Activated T-cell treated with anti-CD3 and anti-CD28 coated beads for 24 hours (primary cell): Measurements from ENCODE around the gene TNFRSF1B.

Experiments used
- DNase-seq: peaks from one replicate; pipeline ENCODE4 v3.0.0-alpha.2; 2020; ENCODE audit warnings: low read depth

TNFRSF1B gene

DNA sequence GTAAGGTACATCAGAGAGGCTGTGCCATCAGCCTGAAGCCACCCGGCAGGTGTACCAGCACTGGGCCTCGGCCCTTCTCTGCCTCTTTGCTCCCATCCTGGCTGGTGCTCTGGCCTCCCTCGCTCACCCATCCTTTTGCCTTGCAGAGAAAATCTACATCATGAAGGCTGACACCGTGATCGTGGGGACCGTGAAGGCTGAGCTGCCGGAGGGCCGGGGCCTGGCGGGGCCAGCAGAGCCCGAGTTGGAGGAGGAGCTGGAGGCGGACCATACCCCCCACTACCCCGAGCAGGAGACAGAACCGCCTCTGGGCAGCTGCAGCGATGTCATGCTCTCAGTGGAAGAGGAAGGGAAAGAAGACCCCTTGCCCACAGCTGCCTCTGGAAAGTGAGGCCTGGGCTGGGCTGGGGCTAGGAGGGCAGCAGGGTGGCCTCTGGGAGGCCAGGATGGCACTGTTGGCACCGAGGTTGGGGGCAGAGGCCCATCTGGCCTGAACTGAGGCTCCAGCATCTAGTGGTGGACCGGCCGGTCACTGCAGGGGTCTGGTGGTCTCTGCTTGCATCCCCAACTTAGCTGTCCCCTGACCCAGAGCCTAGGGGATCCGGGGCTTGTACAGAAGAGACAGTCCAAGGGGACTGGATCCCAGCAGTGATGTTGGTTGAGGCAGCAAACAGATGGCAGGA lies 24.5 kb upstream of the TNFRSF1B start:
- no peak for DNase-seq

DNA sequence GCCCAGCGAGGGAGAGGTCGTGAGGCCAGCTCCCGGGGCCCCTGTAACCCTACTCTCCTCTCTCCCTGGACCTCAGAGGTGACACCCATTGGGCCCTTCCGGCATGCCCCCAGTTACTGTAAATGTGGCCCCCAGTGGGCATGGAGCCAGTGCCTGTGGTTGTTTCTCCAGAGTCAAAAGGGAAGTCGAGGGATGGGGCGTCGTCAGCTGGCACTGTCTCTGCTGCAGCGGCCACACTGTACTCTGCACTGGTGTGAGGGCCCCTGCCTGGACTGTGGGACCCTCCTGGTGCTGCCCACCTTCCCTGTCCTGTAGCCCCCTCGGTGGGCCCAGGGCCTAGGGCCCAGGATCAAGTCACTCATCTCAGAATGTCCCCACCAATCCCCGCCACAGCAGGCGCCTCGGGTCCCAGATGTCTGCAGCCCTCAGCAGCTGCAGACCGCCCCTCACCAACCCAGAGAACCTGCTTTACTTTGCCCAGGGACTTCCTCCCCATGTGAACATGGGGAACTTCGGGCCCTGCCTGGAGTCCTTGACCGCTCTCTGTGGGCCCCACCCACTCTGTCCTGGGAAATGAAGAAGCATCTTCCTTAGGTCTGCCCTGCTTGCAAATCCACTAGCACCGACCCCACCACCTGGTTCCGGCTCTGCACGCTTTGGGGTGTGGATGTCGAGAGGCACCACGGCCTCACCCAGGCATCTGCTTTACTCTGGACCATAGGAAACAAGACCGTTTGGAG lies 23.7 kb upstream of the TNFRSF1B start:
- DNase-seq, result no peak

DNA sequence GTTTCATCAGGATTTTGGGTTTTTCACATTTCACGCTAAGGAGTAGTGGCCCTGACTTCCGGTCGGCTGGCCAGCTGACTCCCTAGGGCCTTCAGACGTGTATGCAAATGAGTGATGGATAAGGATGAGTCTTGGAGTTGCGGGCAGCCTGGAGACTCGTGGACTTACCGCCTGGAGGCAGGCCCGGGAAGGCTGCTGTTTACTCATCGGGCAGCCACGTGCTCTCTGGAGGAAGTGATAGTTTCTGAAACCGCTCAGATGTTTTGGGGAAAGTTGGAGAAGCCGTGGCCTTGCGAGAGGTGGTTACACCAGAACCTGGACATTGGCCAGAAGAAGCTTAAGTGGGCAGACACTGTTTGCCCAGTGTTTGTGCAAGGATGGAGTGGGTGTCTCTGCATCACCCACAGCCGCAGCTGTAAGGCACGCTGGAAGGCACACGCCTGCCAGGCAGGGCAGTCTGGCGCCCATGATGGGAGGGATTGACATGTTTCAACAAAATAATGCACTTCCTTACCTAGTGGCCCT lies 23.1 kb upstream of the TNFRSF1B start:
- DNase-seq, result no peak

DNA sequence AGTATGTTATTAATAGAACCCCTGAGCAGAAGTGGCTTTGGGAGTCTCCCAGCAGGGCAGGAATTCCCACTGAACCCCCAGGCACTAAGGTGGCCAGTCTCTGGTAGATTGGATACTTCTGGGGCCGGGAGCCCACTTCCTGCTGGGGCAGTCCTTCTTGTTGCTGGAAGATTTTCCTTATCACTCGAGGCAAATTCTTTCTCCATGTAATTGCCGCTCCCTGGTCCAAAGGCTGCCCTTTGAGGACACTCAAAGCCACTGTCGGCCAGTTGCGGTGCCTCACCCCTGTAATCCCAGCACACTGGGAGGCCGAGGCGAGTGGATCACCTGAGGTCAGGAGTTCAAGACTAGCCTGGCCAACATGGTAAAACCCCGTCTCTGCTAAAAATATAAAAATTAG lies 22.6 kb upstream of the TNFRSF1B start:
- DNase-seq, result no peak

GRCh38 chr1:12144969-12145368 lies 21.8 kb upstream of the TNFRSF1B start:
- no peak for DNase-seq

DNA sequence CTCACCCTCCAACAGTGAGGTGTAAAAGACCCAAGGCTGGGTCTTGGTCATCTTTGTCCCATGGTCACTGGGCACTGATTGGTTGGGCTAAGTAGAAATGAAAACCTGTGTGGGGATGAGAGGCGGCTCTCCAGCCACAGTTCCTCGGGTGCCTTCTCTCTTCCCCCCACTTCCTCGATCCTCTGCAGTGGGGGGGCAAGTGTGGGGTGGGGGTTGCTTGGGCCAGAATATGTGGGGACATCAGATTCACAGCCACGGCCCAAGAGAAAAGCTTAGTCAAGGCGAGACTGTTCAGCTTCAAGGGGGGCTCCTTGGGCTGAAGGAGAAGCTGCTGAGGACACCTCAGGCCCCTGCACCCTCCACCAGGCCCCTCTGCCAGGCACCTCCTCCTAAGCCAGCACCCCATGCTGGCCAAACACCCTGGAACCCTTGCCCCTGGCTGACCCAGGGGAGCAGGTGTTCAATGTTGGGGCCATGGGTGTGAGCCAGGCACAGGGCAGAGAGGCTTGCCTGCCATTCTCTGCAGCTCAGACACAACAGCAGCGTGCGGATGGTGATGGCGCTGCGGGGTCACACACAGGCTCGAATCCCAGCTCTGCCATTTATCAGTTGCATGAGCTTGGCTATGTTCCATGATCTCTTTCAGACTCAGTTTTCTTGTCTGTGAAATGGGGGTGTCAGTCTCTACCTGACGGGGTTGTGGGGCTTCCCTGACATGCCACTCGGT lies 21.0 kb upstream of the TNFRSF1B start:
- DNase-seq, result no peak

- no peak for DNase-seq
Observed at GRCh38 chr1:12146343-12147112, 20.3 kb upstream of the TNFRSF1B start.

DNA sequence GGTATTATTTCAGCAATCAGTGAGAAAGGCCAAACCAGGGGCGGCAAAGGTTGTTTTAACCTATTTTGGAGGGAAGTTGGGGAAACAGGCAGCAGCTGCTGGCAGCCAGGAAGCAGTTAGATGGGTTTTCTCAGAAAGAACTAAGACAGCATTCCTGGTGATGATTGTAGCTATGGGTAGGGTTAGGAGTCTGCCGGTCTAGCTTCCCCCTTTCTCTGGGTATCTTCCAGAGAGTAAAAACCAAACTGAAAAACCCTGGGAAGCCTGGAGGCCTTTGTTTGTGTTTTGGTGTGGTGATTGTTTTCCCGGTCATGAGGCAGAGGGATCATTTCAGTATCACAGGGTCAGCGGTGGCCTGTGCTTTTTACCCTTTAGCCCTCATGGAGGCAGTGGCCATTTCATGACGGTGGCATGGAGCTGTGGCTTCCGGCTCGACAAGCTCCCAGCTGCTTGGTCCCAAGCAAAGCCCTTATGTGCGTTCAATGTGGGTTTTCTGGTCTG lies 19.5 kb upstream of the TNFRSF1B start:
- no peak for DNase-seq

- no peak for DNase-seq
Observed at GRCh38 chr1:12148160-12148957, 18.4 kb upstream of the TNFRSF1B start.

DNA sequence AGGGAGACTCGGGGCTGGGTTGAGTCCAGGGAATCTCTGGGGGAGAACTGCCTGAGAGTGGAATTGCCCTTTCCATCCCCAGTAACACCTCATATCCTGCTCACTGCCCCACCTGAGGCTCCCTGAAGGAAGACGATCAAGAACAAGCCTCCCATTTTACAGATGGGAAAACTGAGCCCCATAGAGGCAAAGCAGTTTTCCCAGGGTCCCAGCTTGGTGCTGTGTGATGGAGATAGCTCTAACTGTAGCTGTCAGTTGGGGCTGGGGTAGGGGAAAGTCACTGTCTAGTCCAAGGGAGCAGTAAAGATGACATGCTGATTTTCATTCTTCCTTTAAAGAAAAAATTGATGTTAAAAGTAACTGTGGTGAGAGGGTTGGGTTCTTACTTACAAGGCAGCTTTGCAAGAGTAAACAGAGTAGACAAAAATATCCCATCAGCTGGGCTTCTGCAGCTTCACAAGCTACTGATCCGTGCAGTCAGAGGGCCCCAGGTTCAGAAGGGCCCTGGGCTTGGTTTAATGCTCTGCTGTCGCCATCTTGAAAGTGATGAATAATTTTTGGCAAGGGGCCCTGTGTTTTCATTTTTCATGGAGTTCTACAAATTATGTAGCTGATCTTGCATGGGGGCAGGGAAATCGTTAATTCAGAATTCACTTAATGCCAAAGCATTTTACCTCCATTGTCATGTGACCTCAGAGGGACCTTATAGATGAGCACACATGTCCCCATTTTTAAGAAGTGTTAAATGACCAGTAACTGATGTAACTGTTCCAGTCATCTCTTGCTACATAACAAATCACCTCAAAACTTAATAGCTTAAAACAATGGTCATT lies 17.6 kb upstream of the TNFRSF1B start:
- no peak for DNase-seq

GRCh38 chr1:12149791-12150175 lies 17.0 kb upstream of the TNFRSF1B start:
- DNase-seq, result no peak

DNA sequence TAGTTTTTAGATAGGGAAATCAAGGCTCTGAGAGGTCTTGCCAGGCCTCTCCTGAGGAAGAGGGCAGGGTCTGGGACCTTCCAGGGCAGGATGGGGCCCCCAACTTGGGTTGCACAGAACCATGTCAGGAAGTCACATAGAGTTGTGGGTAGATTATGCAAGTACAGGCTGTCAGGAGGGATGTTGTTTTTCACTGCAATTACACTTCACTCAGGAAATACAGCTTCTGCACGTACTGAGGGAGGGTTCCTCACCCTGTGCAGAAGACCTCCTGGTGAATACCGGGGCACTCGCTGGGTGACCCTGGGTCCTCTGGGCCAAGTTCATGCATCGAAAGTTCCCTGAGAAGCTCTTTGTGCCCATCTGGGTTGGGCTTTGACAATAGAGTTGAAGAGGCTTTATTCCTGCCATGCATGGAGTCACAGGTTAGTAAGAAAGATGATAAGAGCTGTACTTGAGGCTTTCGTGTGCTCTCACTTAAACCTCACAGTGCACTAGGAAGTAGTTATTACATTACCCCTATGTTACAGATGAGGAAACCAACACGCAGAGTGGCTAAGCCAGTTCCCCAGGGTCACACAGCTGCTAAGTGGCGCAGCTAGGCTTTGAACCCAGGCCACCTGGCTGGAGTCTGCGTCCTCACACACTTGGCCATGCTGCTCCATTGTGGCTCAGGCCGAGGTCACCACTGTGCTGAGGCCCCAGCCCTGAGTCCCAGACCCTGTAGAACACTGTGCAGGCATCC lies 16.2 kb upstream of the TNFRSF1B start:
- DNase-seq, result no peak

DNA sequence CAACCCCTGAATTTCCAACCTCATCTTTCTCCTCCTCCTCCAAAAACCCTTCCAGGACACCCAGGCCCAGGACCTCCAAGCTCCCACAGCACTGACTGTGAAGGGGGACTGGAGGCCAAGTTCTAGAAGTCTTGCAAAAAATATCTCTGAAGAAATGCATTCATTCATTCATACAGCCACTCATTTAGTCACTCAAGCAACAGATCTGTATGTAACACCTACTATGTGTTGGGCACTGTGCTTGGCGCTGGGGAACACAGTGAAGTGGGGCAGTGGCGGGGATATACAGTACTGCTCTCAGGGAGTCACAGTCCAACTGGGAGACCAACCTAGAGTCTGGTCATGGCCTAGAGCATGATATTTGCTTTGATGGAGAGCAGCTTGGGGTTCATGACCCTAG lies 15.3 kb upstream of the TNFRSF1B start:
- no peak for DNase-seq

- DNase-seq, result no peak
Observed at GRCh38 chr1:12152113-12152891, 14.5 kb upstream of the TNFRSF1B start.

- no peak for DNase-seq
Observed at GRCh38 chr1:12153181-12153785, 13.5 kb upstream of the TNFRSF1B start.

DNA sequence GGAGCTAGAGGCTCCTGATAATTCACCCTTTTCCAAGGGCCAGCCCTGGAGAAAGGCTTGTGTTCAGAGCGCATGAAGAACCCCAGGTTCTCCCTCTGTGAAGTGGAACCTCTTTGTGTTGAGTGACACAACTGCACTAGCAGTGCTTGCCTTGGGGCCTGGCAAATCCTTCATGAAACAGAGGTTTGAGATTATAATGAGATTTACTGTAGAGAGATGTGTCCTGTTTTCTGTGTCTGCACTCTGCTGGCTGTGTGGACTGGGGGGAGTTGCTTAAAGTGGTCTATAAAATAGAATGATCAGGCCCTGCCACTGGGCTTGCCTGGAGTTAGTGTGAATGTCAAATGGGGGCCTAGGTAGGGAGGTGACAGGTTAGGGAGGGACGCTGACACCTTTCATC lies 11.5 kb upstream of the TNFRSF1B start:
- no peak for DNase-seq

GRCh38 chr1:12157366-12158231 lies 9.2 kb upstream of the TNFRSF1B start:
- no peak for DNase-seq
